IPS DF 6.9 (cell line): ENCODE data around the gene MFSD2A.
"Not testable (repeated sequence)": the region's sequence is repeated elsewhere in the genome, so short reads cannot be mapped to it uniquely, and the experiment has no call there.

Experiments
- DNase-seq: peaks from one replicate; pipeline ENCODE4 v3.0.0-alpha.2; 2013; ENCODE audit warnings: low read depth, low spot score
- H3K27ac ChIP-seq: one replicate; pipeline ENCODE4 v1.5.1; 2013; ENCODE audit warnings: low read length, control low read depth
- H3K27me3 ChIP-seq: 2 replicates; pipeline ENCODE4 v1.6.1; 2013; ENCODE audit warnings: mild to moderate bottlenecking, low read length; ENCODE audit not compliant: control insufficient read depth, insufficient read depth
- H3K36me3 ChIP-seq: 2 replicates; pipeline ENCODE4 v1.6.1; 2013; ENCODE audit warnings: low read length; ENCODE audit not compliant: control insufficient read depth, insufficient read depth
- H3K4me1 ChIP-seq: 2 replicates; pipeline ENCODE4 v1.6.1; 2013; ENCODE audit warnings: low read length; ENCODE audit not compliant: control insufficient read depth, insufficient read depth
- H3K4me3 ChIP-seq: 2 replicates; pipeline ENCODE4 v1.5.1; 2013; ENCODE audit warnings: mild to moderate bottlenecking, low read length
- H3K9me3 ChIP-seq: 2 replicates; pipeline ENCODE4 v1.6.1; 2013; ENCODE audit warnings: low read length, inconsistent platforms; ENCODE audit not compliant: control insufficient read depth, insufficient read depth
- WGBS: extraction: QIAGEN DNeasy Blood & Tissue Kit; methylation state at CpG from one replicate; pipeline ENCODE4 v1.1.7; 2013; ENCODE audit warnings: mixed read lengths, missing lambda C conversion rate; ENCODE audit not compliant: insufficient read length, insufficient coverage; 5-methylcytosine and 5-hydroxymethylcytosine counted together

Gene MFSD2A

DNA sequence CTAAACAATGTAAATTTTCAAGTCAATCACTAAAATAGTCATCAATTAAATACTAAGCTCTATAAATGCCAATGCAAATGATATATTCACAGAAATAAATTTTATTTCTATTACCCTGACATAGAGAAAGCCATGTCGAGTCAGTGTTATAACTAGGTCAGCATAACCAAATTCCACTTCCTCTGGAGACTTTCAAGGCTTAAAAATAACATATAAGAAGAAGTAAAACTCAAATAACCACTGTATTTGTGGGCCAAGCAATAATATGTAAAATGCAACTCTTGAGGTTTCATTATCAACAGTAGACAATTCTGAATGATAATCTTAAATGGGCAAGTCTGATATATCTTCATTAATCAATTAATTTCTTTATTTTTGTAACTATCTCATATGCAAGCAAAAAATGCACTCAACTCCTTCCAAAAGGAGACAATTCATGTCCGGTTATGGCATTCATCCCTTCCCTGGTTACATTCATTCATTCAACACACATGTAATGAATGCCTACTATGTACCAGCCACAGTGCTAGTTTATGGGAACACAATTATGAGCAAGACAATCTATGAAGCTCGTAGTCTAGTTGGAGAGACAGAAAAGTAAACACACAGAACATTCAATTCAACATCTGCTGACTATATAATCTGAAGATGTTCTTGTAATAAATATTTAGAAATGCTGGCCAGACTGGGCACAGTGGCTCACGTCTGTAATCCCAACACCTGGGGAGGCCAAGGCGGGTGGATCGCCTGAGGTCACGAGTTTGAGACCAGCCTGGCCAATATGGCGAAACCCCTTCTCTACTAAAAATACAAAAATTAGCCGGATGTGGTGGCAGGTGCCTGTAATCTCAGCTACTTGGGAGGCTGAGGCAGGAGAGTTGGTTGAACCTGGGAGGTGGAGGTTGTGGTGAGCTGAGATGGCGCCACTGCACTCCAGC, 48.5 kb downstream of the MFSD2A start:
- DNase-seq: no peak
- H3K27me3 ChIP-seq: no peaks in the 10 kb centered on the region
- no peaks in the 10 kb centered on the region for H3K36me3 ChIP-seq
- no CpG with 5 or more reads among the region's 10 CpGs for WGBS
- H3K27ac ChIP-seq: no peak overlapping the region
- H3K4me1 ChIP-seq: no peaks in the 10 kb centered on the region
- H3K9me3 ChIP-seq: no peaks in the 10 kb centered on the region
- H3K4me3 ChIP-seq: no peak overlapping the region

DNA sequence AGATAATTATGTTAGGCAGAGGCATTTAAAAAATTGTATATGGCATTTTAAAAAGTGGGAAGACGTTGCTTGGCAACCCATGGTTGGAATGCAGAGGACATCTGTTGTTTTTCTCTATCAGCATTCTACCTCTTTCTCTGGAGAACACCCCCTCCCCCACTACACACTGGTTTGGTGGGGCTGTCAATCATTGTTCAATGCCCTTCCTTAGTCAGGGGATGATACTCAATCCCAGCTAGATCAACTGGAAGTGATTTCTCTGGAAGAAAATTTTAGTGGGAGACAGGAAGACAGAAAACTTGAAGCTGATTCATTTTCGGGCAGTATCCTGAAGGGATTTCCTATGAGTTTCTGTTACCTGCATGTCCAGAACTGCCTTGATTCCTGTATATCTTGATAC, 49.9 kb downstream of the MFSD2A start:
- Histone ChIP-seq H3K4me3 (no peak overlapping the region), H3K9me3 (no peaks in the 10 kb centered on the region), H3K4me1 (no peaks in the 10 kb centered on the region), H3K27ac (no peak overlapping the region), H3K27me3 (no peaks in the 10 kb centered on the region), H3K36me3 (no peaks in the 10 kb centered on the region)
- WGBS: no CpG with 5 or more reads among the region's 2 CpGs
- DNase-seq: no peak

- not testable (repeated sequence) for DNase-seq, H3K27ac ChIP-seq, H3K27me3 ChIP-seq, H3K4me3 ChIP-seq, H3K9me3 ChIP-seq, H3K36me3 ChIP-seq, H3K4me1 ChIP-seq
- WGBS: no CpG with 5 or more reads among the region's 3 CpGs
These were observed 52.6 kb downstream of the MFSD2A start for GRCh38 chr1:40007481-40008034.

- Histone ChIP-seq H3K4me3 (no peak overlapping the region), H3K36me3 (no peaks in the 10 kb centered on the region), H3K9me3 (no peaks in the 10 kb centered on the region), H3K27me3 (no peaks in the 10 kb centered on the region), H3K4me1 (no peaks in the 10 kb centered on the region), H3K27ac (no peak overlapping the region)
- DNase-seq: no peak
- no CpG with 5 or more reads among the region's 3 CpGs for WGBS
These were observed 56.3 kb downstream of the MFSD2A start for GRCh38 chr1:40011198-40011597.

GRCh38 chr1:40014253-40014706, 59.3 kb downstream of the MFSD2A start:
- no peaks in the 10 kb centered on the region for H3K9me3 ChIP-seq

DNA sequence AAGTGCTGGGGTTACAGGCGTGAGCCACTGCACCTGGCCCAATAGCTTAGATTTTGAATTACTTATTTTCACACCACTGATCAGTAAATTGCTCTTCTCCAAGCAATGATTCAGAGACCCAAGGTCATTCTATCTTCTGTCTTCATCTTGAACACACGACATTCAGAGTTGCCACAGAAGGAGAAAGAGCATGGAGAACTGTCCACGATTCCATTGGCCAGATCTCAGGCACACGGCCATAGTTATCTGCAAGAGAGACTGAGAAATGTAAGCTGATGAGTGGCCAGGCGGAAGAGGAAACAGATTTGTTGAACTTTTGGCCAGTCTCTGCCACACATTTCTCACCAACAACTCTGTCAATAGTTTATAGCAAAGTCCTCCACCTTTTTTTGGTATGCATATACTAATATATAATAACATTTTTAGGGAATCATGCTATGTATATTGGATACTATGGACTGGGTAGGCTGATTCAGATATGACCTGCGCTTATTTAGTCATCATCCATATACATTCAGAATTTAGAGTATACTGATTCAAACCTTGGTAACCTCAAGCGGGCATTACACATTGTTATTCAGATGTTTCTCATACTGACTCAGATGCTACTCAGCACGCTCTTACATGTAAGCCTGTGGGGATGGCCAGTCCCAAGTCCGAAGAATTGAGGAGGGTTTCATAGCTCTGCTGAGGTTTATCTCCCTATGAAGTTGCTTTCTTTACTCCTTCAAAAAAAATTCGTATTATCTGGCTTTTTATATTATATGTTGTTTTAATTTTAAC, 60.1 kb downstream of the MFSD2A start:
- no peaks in the 10 kb centered on the region for H3K27me3 ChIP-seq
- WGBS: no CpG with 5 or more reads among the region's 10 CpGs
- no peak for DNase-seq
- H3K27ac ChIP-seq: no peak overlapping the region
- H3K36me3 ChIP-seq: no peaks in the 10 kb centered on the region
- H3K9me3 ChIP-seq: no peaks in the 10 kb centered on the region
- no peak overlapping the region for H3K4me3 ChIP-seq
- no peaks in the 10 kb centered on the region for H3K4me1 ChIP-seq

More at GRCh38 chr1:40014253-40014706, 59.3 kb downstream of the MFSD2A start:
- no CpG with 5 or more reads among the region's 3 CpGs for WGBS
- H3K36me3 ChIP-seq: no peaks in the 10 kb centered on the region
- H3K27me3 ChIP-seq: no peaks in the 10 kb centered on the region
- no peaks in the 10 kb centered on the region for H3K4me1 ChIP-seq
- DNase-seq: no peak
- H3K27ac ChIP-seq: no peak overlapping the region
- no peak overlapping the region for H3K4me3 ChIP-seq

DNA sequence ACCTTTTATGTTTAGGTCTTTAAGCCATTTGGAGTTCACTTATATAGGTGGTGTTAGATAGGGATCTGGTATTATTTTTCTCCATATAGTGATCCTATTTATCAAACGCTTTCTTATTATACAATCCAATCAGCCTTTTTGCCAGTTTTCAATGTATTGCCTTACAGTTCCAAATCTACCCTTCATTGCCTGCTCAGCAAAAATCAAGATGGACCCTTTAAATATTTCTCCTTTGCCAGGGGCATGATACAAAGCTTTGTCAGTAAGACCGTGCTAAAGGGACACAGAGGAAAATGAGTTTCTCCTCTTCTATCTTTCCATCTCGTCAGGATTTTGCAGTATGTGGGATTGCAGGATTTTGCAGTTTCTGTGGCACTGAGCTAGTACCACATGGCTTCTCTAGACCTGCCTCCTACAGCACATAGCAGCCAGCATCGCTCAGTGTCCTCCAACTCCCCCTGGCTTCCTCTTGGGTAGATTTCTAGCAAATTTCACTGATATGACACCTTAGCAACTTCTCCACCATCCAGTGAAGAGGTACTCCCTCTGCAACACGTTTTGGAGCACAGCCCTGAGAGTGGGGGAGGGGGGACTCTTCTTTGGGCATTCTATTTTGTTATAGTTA, 63.1 kb downstream of the MFSD2A start:
- Histone ChIP-seq H3K27me3 (no peaks in the 10 kb centered on the region), H3K4me3 (no peak overlapping the region), H3K36me3 (no peaks in the 10 kb centered on the region), H3K9me3 (no peaks in the 10 kb centered on the region), H3K27ac (no peak overlapping the region), H3K4me1 (no peaks in the 10 kb centered on the region)
- WGBS: no CpG with 5 or more reads among the region's 5 CpGs
- no peak for DNase-seq
